Activated T-cell treated with anti-CD3 and anti-CD28 coated beads, Interleukin-2, amount 50 U/mL, for 72 hours (primary cell): ENCODE results near the gene RHOA. TPM values are rescaled to one million over a fixed set of nuclear protein-coding genes. Genes with fewer than 3 reads are reported as not detected.

Experiments used
- ATAC-seq, 2 donors: fragments of 150-1000 bp; cut with Tn5 transposase; replicated peaks in 1 of 2; 2 replicates each; pipeline ENCODE4 v1.10.0; 2021; ENCODE audit warnings: moderate library complexity in 2 of 2, mild to moderate bottlenecking in 1 of 2
- DNase-seq, 2 donors: peaks; one replicate each; pipeline ENCODE4 v3.0.0; 2021 to 2022; ENCODE audit warnings: mixed read lengths in 1 of 2
- H3K27ac Mint-ChIP-seq: one replicate; pipeline ENCODE4 v1.8.0; 2022; ENCODE audit warnings: mild to moderate bottlenecking, moderate library complexity, mixed read lengths
- H3K27me3 Mint-ChIP-seq: one replicate; pipeline ENCODE4 v1.8.0; 2022; ENCODE audit warnings: low read depth, mixed read lengths
- H3K36me3 Mint-ChIP-seq, 2 donors: one replicate each; pipeline ENCODE4 v1.8.0; 2022; ENCODE audit warnings: mixed read lengths in 2 of 2, mild to moderate bottlenecking in 1 of 2; ENCODE audit not compliant: insufficient read depth in 2 of 2
- H3K4me1 Mint-ChIP-seq: one replicate; pipeline ENCODE4 v1.8.0; 2022; ENCODE audit warnings: low read depth, mixed read lengths
- H3K4me3 Mint-ChIP-seq, 2 donors: one replicate each; pipeline ENCODE4 v1.8.0; 2022; ENCODE audit warnings: mild to moderate bottlenecking in 2 of 2, mixed read lengths in 2 of 2, moderate library complexity in 2 of 2
- H3K9me3 Mint-ChIP-seq, 2 donors: one replicate each; pipeline ENCODE4 v1.8.0; 2022; ENCODE audit warnings: mixed read lengths in 2 of 2
- total RNA-seq, 2 donors: library from RNA; stranded (reverse); gene quantifications; one replicate each; pipeline ENCODE4 v1.2.3, GENCODE V29; 2022

The RHOA gene
- 100 to 1,000 TPM; 458 to 468 TPM for total RNA-seq

- DNase-seq (peak; percentile 98 to 99), ATAC-seq (peak; percentile 84)
- Mint-ChIP-seq H3K4me3 (peak within 1 kb of the TSS; percentile 90 to 98), H3K27me3 (no peaks in the 10 kb centered on the region), H3K27ac (peak within 1 kb of the TSS; percentile 98), H3K4me1 (peaks cover 79% of the 10 kb centered on the region), H3K36me3 (peaks cover 7 to 15% of the 10 kb centered on the region in 2 donors), H3K9me3 (no peaks in the 10 kb centered on the region)
Observed at GRCh38 chr3:49411968-49412631, at the start of gene RHOA, which contains the start of gene TCTA. TSS of gene RHOA (minus strand) at chr3:49411976. CDS start at chr3:49375589, 36,387 bp downstream. TSS of gene TCTA (plus strand) at chr3:49412423. CDS start at chr3:49412427, 4 bp downstream.

- Mint-ChIP-seq H3K4me1 (no peaks in the 10 kb centered on the region), H3K27me3 (no peaks in the 10 kb centered on the region), H3K36me3 (no peaks in the 10 kb centered on the region), H3K9me3 (no peaks in the 10 kb centered on the region), H3K27ac (no peak overlapping the region), H3K4me3 (no peak overlapping the region)
- DNase-seq (no peak), ATAC-seq (no peak)
Observed at GRCh38 chr3:49460956-49461355, 49.2 kb upstream of the RHOA start.

DNA sequence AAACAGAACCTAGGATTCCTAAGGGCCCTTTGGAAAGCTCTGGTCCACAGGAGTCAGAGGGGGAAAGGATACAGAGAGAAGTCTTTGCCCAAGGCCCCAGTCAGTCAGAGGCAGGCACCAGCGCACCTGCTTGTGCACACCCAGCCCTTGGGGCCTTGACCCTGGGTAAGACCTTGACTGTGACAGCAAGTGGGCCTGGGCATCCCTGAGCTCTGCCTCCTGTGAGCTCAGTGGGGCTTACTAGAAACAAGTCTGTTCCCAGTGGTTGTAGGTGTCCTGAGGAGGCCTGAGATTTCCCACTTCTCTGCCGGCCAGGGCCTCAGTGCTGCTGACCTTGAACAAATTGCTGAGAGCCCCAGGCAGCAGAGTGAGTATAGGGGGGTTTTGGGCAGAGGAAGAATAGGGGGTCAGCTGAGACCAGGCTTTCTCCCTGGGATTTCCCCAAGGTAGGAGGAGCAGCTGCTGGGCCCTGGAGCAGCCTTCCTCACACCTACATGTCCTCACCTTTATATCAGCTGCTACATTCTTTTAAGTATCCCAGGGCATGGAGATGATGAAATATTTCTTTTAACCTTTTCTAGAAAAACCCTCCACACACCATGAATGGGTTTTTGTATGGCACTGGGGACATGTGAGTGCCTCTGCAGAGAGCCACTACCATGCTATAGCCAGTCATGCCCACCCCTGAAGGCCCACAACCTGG is 48.6 kb upstream of the RHOA start:
- Mint-ChIP-seq H3K4me3 (no peak overlapping the region), H3K4me1 (no peaks in the 10 kb centered on the region), H3K36me3 (no peaks in the 10 kb centered on the region), H3K27me3 (no peaks in the 10 kb centered on the region), H3K9me3 (no peaks in the 10 kb centered on the region), H3K27ac (no peak overlapping the region)
- ATAC-seq = no peak
- no peak for DNase-seq

- no peaks in the 10 kb centered on the region for H3K27me3 Mint-ChIP-seq
- ATAC-seq = no peak
- no peaks in the 10 kb centered on the region for H3K9me3 Mint-ChIP-seq
- no peak overlapping the region for H3K4me3 Mint-ChIP-seq
- no peaks in the 10 kb centered on the region for H3K36me3 Mint-ChIP-seq
- no peak for DNase-seq
- no peaks in the 10 kb centered on the region for H3K4me1 Mint-ChIP-seq
- no peak overlapping the region for H3K27ac Mint-ChIP-seq
Observed at GRCh38 chr3:49456466-49456865, 44.7 kb upstream of the RHOA start.

DNA sequence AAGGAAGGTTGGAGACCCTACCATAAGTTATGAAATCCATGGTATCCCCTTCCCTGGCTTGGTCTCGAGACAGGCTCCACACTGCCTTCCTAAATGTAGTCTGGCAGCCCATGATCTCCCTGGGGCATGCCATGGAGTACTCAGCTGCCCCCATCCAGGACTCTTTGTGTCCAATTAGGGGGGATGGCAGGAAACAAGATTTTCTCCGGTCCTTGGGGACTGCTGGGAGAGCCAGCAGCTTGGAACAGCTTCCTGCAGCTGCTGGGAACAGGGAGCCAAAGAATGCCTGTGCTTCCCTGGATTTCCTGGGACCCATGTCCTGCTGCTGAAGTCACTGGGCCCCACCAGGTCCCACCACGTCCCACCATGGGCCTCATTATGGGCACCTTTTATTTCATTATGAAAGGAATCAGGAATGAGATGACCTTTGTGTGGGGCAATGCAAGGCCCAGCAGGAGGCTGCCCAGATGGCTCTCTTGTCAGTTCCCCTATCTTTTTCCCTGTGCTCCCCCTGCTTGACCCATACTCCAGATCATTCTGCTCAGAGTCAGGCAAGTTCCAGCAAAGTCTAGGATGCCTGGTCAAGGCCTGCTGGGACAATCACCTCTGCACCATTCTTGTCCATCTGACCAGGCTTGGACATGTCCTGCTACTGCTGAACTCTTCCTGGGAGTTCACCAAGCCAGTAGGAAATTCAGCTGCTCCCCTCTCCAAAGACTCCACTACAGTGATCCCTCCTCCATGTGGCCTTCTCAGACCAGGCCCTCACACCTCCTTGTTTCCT is 43.3 kb upstream of the RHOA start:
- ATAC-seq = no peak
- no peak overlapping the region for H3K4me3 Mint-ChIP-seq
- no peaks in the 10 kb centered on the region for H3K27me3 Mint-ChIP-seq
- H3K27ac Mint-ChIP-seq = no peak overlapping the region
- H3K9me3 Mint-ChIP-seq = no peaks in the 10 kb centered on the region
- no peaks in the 10 kb centered on the region for H3K36me3 Mint-ChIP-seq
- DNase-seq = no peak
- no peaks in the 10 kb centered on the region for H3K4me1 Mint-ChIP-seq

DNA sequence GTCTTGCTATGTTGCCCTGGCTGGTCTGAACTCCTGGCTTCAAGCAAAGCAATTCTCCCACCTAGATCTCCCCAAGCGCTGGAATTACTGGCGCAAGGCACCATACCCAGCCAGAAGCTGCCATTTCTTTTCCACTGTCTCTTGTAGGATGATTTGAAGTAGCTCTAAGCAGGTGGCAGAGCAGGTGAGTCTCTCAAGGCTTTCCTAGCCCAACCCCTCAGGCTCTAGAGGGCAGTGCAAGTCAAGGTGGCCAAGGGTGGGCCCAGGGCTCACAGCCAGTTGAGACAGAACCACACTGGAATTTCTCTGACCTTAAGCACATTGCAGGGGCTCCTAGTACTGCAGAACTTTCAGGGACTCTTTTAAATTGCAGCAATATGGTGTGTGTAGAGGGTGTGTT is 42.7 kb upstream of the RHOA start:
- Mint-ChIP-seq H3K27me3 (no peaks in the 10 kb centered on the region), H3K9me3 (no peaks in the 10 kb centered on the region), H3K4me1 (no peaks in the 10 kb centered on the region), H3K4me3 (no peak overlapping the region), H3K27ac (no peak overlapping the region), H3K36me3 (no peaks in the 10 kb centered on the region)
- peak; percentile 32 for ATAC-seq
- no peak for DNase-seq

DNA sequence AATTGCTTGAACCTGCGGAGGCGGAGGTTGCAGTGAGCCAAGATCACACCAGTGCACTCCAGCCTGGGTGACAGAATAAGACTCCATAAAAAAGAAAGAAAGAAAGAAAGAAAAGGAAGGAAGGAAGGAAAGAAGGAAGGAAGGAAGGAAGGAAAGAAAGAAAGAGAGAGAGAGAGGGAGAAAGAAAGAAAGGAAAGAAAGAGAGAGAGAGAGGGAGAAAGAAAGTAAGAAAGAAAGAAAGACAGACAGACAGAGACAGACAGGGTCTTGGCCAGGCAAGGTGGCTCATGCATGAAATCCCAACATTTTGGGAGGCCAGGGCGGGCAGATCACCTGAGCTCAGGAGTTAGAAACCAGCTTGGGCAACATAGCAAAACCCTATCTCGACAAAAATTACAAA is 41.8 kb upstream of the RHOA start:
- no peaks in the 10 kb centered on the region for H3K27me3 Mint-ChIP-seq
- no peaks in the 10 kb centered on the region for H3K36me3 Mint-ChIP-seq
- no peak overlapping the region for H3K4me3 Mint-ChIP-seq
- no peaks in the 10 kb centered on the region for H3K9me3 Mint-ChIP-seq
- DNase-seq (no peak), ATAC-seq (no peak)
- H3K4me1 Mint-ChIP-seq = peaks cover 6% of the 10 kb centered on the region
- H3K27ac Mint-ChIP-seq = no peak overlapping the region

DNA sequence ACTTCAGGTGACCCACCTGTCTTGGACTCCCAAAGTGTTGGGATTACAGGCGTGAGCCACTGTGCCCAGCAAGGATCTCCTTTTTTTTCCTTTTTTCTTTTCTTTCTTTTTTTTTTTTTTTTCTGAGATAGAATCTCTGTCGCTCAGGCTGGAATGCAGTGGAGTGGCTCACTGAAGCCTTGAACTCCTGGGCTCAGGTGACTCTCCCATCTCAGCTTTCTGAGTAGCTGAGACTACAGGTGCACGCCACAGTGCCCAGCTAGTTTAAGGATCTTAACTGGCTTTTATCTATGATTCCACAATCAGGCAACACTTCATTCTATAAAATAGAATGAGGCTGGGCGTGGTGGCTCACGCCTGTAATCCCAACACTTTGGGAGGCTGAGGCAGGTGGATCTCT is 33.6 kb upstream of the RHOA start:
- Mint-ChIP-seq H3K36me3 (no peaks in the 10 kb centered on the region), H3K27ac (peak overlapping the region; percentile 77)

DNA sequence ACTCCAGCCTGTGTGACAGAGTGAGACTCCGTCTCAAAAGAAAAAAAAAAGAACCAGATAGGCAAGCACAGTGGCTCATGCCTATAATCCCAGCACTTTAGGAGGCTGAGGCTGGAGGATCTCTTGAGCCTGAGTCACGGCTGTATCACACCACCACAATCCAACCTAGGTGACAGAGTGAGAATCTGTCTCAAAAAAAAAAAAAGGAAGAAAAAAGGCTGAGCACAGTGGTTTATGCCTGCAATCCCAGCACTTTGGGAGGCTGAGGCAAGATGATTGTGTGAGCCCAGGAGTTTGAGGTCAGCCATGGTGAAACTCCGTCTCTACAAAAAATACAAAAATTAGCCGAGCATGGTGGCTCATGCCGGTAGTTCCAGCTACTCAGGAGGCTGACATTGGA is 23.0 kb upstream of the RHOA start:
- Mint-ChIP-seq H3K27ac (no peak overlapping the region), H3K27me3 (no peaks in the 10 kb centered on the region), H3K9me3 (no peaks in the 10 kb centered on the region), H3K4me3 (no peak overlapping the region), H3K4me1 (peaks cover 10% of the 10 kb centered on the region), H3K36me3 (no peaks in the 10 kb centered on the region)
- ATAC-seq (no peak), DNase-seq (no peak)

More for the DNA sequence above, 33.6 kb upstream of the RHOA start:
- peaks cover 28% of the 10 kb centered on the region for H3K4me1 Mint-ChIP-seq
- no peaks in the 10 kb centered on the region for H3K9me3 Mint-ChIP-seq
- H3K4me3 Mint-ChIP-seq = no peak overlapping the region
- H3K27me3 Mint-ChIP-seq = no peaks in the 10 kb centered on the region
- DNase-seq (no peak), ATAC-seq (no peak)

GRCh38 chr3:49428752-49429080 is 16.9 kb upstream of the RHOA start:
- Mint-ChIP-seq H3K27ac (peak overlapping the region; percentile 99), H3K36me3 (peaks cover 0 to 6% of the 10 kb centered on the region in 2 donors), H3K4me1 (peaks cover 32% of the 10 kb centered on the region), H3K27me3 (no peaks in the 10 kb centered on the region), H3K4me3 (peak overlapping the region; percentile 94 to 95), H3K9me3 (no peaks in the 10 kb centered on the region)
- DNase-seq (no peak), ATAC-seq (peak; percentile 4 to 14)

DNA sequence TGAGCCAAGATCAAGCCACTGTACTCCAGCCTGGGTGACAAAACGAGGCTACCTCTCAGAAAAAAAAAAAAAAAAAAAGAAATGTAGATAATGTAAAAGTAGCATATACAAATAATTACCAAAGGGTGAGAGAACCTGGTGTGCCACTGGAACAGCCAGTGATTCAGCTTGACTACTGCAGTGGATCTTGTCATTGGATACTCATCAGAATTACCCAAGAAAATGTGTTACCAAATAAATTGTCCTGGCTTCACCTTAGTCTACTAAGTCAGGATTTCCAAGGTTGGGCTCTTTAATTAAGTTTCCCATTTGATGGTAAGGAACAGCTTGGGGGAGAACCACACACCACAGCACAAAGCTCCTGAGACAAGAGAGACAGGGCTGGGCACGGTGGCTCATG is 15.8 kb upstream of the RHOA start:
- peaks cover 2 to 6% of the 10 kb centered on the region in 2 donors for H3K36me3 Mint-ChIP-seq
- peaks cover 37% of the 10 kb centered on the region for H3K4me1 Mint-ChIP-seq
- DNase-seq (no peak), ATAC-seq (no peak)
- H3K27me3 Mint-ChIP-seq = no peaks in the 10 kb centered on the region
- no peaks in the 10 kb centered on the region for H3K9me3 Mint-ChIP-seq
- H3K4me3 Mint-ChIP-seq = peak overlapping the region; percentile 94 to 95
- peak overlapping the region; percentile 46 for H3K27ac Mint-ChIP-seq

DNA sequence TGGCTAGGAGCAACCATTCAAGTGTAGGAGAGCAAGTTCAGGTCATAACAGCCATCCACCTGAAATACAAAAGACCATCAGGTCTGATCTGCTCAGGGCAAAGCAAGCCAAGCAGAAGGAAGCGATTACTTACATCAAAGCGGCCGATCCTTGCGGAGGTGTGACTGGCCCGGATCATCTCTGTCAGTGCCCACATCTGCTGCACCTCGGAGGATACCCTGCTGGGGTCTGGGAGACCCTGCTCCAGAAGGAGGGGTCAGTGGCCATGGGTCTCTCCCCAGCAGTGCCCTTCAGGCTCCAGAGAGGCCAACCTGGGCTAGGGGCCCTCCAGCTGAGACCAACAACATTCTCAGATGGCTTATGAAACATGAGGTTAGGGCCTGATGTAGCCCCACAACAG is 13.0 kb upstream of the RHOA start:
- no peaks in the 10 kb centered on the region for H3K9me3 Mint-ChIP-seq
- ATAC-seq (no peak), DNase-seq (no peak)
- no peak overlapping the region for H3K4me3 Mint-ChIP-seq
- H3K27me3 Mint-ChIP-seq = no peaks in the 10 kb centered on the region
- H3K27ac Mint-ChIP-seq = no peak overlapping the region
- H3K36me3 Mint-ChIP-seq = peaks cover 2 to 6% of the 10 kb centered on the region in 2 donors
- peaks cover 55% of the 10 kb centered on the region for H3K4me1 Mint-ChIP-seq
